Endothelial cell of hepatic sinusoid (primary cell): ENCODE data around the gene ADAMTS14.

Source experiments
- in situ Hi-C: cut with HindIII; loops from 2 replicates; pipeline ENCODE4 v1.10.0; 2017; ENCODE audit warnings: low sequenced_read_pairs

Gene ADAMTS14

DNA sequence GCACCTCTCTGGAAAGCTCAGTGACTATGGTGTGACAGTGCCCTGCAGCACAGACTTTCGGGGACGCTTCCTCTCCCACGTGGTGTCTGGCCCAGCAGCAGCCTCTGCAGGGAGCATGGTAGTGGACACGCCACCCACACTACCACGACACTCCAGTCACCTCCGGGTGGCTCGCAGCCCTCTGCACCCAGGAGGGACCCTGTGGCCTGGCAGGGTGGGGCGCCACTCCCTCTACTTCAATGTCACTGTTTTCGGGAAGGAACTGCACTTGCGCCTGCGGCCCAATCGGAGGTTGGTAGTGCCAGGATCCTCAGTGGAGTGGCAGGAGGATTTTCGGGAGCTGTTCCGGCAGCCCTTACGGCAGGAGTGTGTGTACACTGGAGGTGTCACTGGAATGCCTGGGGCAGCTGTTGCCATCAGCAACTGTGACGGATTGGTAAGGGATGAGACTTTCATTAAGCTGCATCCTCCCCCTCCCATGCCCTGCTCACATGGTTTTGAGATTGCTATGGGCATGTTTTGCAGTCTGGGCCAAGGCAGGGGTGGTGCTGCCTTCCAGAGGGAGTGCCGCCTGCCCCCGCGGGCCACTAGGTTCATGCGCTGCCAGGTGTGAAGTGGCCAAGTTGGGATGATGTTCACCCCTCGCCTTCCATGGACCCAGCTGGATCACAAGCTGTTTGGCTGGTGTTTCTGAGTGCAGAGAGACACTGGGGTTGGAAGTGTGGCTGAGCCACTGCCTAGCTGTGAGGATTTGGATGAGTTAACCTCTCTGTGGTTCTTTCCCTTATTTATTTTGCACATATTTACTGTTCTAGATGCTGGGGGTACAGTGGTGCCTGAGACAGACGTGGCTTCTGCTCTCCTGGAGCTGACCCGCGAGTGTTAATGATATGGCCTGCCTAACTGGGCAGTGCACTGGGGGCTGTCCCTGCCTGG is 2.5 kb downstream of the ADAMTS14 start:
- in situ Hi-C loops, result loop anchor here (5.0 to 10.0 kb wide), 2 partner anchors 50 to 87 kb away; no protein-coding TSS in a partner anchor

DNA sequence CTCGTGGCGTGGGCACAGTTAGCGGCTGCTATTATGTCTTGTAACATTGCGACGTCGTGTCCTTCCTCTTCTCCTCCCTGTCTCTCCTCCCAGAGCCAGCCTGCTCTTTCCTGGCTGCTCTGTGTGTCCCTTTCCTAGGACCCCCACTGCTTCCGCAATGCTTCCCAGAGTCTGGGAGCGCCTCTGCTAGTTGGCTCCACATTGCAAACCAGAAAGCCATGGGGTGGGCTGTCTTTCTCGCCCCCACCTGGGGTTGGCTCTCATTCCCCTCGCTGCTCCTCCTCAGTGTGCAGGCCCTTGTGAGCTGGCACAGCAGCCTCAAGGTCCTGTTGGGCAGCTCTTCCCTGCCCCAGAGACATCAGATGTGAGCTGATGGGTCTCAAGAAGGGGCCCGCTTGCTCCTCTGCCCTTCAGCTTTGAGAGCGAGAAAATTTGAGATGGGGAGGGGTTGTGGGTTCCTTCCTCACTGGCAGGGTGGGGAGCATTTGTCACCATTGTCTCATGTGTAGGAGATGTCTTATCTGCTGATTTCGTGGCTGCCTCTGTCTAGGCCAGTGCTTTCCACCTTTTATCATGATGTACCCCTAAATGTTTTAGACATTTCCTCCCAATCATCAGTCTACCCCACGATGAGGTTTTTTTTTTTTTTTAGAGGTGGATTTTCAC is 3.3 kb downstream of the ADAMTS14 start:
- in situ Hi-C loops, result loop anchor here (10.0 kb wide), 1 partner anchor 51 kb away; no protein-coding TSS in a partner anchor

DNA sequence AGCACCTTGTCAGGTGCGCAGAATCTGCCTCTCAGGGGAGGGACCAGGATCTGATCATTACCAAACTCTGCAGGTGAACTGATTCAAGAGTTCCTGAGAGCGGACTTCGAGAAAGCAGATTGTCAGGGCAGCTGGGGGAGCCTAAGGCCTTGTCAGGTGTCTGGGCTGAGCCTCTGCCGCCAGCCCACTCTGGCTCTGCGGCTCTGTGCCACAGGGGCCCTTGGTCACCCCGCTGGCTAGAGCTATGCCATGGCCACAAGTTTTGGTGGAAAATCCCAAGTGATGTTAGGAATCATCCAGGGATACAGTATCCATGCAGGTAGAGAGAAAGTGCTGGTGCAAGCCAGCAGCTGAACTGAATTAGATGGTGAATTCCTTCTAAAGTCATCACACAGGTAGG is 4.2 kb downstream of the ADAMTS14 start:
- in situ Hi-C loops, result loop anchor here (10.0 kb wide), 1 partner anchor 52 kb away; no protein-coding TSS in a partner anchor

DNA sequence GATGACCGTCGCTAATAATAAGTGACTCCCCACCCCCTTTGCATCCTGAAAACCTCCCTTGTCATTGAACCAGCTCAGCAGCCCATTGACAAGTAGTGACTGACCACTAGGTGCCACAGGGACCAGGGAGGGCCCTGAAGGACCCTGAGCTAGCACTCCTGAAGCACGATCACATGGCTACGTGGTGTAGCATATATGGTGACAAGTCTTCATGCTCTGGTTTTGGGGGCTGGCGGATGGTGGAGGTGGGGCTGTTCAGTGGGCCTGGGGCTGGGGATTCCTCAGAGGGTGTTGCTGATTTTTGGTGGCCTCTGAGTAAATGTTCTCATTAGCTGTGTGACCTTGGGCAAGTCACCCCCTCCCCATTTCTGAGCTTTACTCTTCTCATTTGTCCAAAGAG is 4.7 kb downstream of the ADAMTS14 start:
- in situ Hi-C loops, result loop anchor here (10.0 kb wide), 1 partner anchor 52 kb away; no protein-coding TSS in a partner anchor

DNA sequence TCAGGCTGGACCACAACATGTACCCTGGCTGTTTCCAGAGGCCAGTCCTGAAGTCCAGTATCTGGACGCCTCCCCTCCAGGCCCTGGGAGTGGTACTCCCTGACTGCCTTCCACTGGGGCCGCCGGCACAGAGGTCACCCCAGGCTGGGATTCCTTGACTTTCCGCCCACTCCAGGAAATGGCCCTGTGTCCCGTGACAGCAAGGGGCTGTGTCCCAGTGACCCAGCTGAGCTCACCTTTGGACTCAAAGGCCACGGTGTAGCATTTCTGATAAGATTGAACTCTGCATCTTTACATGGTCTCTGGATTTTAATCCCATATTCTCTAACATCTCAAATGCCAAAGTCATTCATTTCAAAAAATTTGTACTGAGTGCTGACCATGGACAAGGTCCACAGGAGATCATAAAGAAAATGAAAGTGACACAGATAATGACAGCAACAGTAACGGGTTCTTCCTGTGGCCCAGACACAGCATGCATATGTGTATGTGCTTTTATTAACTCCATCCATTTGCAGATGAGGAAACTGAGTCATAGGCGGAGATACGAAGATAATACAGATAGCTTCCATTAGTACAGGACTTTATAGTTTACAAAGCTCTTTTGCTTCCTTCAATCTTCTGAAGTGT is 5.4 kb downstream of the ADAMTS14 start:
- in situ Hi-C loops, result loop anchor here (10.0 kb wide), 1 partner anchor 53 kb away; no protein-coding TSS in a partner anchor

DNA sequence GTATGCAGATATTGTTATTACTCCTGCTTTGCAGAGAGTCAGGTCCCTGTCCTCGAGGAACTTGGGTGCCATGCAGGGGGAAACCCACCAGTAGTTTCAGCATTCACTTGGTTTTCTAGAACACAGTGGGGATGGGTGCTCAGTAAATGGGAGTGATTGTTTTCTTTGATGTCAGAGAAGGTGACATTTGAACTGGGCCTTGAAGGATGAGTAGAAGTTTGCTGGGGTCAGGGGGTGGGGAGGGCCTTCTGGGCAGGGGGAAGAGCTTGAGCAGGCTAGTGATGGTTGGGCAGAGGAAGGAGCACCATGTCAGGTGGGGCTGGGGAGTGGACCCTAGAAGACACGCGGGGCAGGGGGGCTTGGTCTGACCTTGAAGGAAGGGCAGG is 5.9 kb downstream of the ADAMTS14 start:
- in situ Hi-C loops, result loop anchor here (10.0 kb wide), 1 partner anchor 53 kb away; no protein-coding TSS in a partner anchor

DNA sequence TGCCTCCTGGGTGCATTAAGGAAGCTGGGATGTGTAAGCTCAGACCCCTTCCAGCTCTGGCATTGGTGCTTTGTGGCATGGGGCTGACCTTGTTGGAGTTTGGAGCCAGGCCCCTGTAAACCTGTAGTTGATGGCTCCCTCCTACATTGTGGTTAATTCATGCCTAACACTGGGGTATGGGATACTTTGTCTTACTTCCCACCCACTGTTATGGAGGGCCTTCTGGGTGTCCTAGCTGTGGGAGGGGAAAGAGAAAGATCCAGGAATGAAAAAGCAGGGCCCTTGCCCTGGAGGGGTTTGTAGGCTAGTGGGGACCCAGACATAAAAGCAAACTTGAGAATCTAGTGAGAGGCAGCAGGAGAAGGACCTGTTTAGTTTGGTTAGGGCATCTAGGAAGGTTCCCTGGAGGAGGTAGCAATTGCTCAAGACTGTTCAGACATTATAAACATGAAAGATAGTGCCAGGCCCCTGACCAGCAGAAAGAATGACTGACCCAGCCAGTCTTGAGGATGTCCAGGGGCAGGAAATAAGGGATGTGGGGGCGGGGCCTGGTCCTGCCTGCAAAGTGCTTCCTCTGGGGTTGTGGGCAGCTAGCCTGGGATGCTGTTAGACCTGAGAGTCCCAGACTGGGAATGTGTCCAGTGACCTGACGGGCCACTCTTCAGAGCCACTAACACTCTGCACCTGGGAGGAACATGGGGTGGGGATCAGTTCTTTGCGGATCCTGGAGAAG is 6.6 kb downstream of the ADAMTS14 start:
- in situ Hi-C loops, result loop anchor here (10.0 kb wide), 1 partner anchor 54 kb away; no protein-coding TSS in a partner anchor

DNA sequence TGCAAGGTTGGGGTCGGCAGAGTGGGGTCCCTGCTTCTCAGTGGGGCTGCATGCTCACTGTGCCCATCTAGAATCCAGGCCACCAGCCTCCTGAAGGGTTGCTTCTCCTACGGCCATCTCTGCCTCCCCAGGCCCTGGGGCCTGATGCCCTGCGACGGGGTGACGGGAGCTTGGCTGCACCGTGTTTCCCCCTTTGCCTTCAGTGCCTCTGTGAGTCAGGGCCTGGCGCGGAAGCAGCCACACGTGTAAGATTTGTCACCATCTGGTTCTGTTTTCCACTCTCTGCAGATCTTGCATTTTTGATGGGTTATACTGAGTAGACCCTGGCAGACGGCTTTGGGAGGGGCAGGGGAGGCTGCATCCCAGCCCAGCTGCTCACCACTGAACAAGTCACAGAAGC is 7.2 kb downstream of the ADAMTS14 start:
- in situ Hi-C loops, result loop anchor here (10.0 kb wide), 1 partner anchor 55 kb away; no protein-coding TSS in a partner anchor

DNA sequence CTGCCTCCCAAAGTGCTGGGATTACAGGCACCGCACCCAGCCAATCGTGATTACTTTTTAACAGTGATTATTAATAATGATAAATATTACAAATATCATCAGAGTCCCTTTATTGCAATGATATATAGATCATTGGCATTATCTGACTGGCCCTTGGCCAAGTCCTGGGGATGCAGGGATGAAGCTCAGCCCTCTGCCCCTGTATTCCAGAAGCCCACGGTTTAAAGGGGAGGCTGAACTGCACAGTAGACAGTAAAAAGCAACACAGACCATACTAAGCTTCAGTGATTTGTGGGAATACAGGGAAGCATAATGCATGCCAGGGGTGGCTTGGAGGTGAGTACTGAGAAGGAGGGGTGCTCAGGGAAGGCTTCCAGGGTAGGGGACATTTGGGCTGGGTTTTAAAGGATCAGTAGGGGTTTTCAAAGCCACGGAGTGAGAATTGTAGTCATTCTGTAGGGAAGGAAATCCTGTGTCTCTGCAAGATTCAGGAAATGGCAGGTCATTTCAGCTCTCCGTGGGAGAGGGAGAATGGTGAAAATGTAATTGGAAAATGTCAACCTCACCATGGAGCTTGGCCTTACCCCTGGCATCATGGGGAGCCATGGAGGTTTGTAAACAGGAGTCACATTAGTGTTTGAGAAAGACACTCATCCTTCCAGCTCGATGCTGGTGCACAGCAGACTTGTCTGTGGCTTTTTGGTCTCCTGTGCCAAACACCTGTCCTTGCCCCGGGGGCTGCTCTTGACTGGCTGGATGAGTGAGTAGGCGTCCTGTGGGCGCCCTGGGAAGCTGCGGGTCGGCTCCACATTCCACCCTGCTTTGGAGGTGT is 8.8 kb downstream of the ADAMTS14 start:
- in situ Hi-C loops, result no loop called here

DNA sequence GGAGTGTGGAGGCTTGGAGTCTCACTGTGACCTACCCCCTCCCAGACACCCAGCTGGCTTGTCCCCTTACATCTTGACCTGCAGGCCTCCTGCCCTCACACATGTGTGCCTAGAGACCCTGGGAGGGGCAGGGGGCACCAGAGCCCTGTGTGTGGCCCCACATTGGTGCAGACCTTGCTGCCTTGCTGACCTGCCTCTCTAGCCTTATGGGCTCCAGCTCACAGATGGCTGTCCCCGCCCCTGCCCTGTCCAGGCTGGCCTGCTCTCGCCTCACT is 9.4 kb downstream of the ADAMTS14 start:
- in situ Hi-C loops, result no loop called here

DNA sequence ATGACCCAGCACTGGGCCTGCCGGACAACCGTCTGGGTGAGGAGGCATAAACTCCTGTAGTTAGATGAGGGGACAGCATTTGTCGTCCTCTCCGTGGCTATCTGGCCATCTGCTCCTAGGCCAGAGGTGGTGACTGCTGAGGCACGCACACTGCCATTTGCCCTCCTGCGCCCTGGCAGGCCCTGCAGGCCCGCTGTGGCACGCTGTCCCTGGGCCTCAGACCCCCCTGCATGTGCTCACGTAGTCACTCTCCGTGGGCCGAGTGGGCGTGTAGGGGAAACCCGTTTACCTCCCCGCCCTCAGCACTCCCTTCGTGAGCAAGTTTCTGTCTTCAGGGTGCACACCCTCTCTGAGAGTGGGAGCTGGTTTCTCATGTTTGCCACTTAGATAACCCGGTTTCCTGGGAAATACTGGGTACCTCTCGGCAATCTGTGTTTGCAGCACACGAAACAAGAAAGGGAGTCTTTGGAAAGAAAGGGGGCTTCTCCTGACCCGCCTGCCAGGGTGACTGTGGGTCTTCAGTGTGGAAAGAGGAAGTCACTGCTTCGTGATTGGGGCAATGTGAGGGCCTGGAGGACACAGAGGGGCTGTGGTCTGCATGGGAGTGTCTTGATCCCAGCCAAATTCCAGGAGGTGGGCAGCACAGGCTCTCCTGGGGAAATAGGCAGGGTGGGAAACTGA is 10.8 kb downstream of the ADAMTS14 start:
- in situ Hi-C loops, result no loop called here

DNA sequence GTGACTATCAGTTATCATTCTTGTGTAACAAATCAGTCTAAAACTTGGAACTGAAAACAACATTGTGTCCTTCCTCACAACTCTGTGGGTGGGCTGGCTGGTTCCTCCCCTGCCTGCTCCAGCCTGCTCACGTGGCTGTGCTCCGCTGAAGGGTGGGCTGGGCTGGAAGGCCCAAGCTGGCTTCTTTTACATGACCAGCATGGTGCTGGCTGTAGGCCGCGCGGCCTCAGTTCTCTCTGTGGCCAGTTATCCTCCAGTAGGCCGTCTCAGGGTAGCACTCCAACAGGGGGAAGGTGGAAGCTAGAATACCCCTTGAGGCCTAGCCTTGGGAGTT is 11.3 kb downstream of the ADAMTS14 start:
- in situ Hi-C loops, result no loop called here

DNA sequence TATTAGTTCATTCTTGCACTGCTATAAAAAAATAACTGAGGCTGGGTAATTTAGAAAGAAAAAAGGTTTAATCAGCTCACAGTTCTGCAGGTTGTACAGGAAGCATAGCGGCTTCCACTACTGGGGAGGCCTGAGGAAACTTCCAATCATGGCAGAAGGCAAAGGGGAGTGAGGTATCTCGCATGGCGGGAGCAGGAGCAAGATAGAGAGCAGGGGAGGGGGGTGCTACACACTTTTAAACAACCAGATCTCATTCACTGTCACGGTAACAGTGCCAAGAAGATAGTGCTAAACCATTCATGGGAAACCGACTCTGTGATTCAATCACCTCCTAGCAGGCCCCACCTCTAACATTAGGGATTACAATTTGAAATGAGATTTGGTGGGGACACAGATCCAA is 11.6 kb downstream of the ADAMTS14 start:
- in situ Hi-C loops, result no loop called here

DNA sequence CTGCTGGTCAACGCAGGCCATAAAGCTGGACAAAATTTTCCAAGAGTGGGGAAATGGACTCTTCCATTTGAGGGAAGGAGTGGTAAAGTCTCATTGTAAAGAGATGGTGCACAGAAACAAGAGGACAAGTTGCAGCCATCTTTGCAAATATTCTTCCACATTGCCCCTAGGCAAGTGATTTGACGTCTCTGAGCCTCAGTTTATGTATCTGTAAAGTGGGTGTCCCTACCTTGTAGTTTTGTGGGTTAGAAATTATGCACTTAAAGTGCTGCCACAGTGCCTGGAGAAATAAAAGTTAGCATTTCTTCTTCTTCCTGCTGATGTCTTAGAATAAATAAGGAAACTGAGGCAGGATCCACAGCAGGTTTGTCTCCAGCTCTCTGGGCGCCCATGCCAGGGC is 12.1 kb downstream of the ADAMTS14 start:
- in situ Hi-C loops, result no loop called here

DNA sequence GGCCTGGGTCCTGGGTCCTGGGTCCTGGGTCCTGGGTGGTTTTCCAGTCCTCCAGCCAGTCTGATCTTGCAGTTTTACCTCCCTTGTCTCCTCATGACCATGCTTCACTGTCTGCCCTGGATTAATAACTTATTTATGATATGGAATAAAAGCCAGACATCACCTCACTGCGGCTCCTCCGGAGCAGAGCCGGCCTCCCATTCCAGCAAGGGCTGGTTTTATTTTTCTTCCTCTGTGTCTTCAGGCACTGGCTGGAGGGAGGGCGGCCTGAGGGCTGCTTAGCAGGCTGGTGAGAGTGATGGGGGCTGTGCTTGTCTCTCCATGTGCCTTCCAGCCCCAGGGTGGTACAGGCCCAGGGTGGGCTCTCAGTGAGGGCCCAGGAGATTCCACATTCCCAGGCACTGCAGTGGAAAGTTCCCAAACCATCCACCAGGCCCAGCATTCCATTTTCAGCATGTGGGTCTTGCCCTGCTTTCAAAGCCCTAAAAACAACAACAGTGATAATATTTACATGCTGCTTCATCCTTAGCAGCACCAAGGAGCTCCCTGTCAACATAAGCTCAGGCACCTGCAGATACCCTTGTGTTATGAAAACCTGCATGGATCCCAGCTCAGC is 12.6 kb downstream of the ADAMTS14 start:
- in situ Hi-C loops, result no loop called here

DNA sequence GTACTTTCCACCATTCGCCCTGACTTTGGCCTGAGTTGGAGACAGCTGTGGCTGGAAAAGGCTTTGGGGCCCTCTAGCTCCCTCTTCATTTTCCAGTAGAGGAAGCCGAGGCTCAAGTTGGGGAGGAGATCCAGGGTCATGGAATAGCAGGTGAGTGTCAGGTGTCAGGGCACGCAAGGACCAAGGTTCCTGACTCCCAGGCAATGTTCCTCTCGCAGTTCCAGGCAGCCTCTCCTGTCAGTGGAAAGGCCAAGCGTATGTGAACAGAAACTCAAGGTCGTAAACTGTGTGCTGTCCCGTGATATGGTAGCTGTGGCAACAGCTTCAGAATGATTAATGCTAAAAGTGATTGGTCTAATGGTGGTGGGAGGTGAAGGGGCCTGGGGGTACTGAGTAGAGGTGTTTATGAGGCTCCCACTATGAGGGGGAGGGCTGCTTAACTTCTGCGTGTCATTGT is 13.2 kb downstream of the ADAMTS14 start:
- in situ Hi-C loops, result no loop called here

DNA sequence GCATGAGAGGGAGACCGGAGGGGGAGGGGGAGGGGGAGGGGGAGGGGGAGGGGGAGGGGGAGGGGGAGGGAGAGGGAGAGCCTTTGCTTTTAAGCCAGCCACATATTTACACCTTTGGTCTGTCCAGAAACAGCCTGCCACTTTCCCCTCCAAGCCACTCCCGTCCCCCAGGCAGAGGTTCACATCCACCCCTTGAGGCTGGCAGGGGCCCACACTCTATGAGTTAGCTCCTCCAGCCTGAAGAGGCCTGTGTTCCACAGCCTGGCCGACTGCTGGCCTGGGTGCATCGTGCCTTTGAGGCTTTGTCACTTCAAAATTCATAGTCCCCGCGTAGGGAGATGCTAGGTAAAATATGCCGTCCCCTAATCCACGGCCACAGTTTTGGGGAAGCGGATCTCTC is 16.5 kb downstream of the ADAMTS14 start:
- in situ Hi-C loops, result no loop called here

DNA sequence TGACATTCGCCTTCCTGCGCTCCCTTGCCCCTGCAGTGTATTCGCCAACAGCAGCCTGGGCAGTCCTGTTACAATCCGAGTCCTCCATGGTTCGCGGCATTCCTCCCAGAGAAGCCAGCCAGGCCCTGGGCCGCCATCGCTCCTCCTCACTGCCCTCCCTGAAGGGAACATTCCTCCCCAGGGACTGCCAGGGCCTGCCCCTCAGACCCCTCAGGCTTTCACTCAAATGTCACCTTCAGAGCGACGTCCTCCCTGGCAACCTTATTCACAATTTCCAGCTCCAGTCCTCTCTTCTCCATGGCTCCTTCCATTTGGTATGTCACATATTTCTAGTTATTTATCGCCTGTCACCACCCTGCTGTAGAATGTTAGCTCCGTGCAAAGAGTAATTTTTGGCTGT is 17.4 kb downstream of the ADAMTS14 start:
- in situ Hi-C loops, result no loop called here

DNA sequence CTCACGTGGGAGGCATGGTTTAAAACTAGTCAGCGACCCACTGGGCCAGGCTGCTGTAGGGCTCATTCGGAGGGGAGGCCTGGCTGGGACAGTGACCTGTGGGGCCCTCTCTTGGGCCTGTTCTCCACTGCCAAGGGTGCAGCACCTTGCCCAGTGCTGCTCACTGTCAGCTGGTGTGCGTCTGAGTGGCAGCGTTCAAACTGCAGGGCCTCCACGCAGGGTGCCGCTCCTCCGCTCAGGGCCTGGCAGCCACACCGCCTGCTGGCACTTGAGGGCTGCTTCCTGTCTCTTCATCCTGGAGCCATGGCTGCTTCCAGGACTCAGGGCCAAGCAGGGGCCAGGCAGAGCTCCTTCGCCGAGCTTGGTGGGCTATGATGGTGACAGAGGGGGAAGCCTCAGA is 18.3 kb downstream of the ADAMTS14 start:
- in situ Hi-C loops, result no loop called here
